Endothelial cell of umbilical vein (primary cell): ENCODE results near the gene BACH2.

Experiments used
- CTCF ChIP-seq, 2 donors: IDR thresholded peaks; 1 replicate in 1 of 2; 2 replicates in 1 of 2; pipeline ENCODE4 v1.5.1; 2011; ENCODE audit warnings: low read length in 2 of 2, mild to moderate bottlenecking in 2 of 2, moderate library complexity in 2 of 2, control low read depth in 1 of 2, inconsistent platforms in 1 of 2, low read depth in 1 of 2; ENCODE audit not compliant: insufficient read depth in 1 of 2; ENCODE audit errors: extremely low read depth in 1 of 2
- POLR2A ChIP-seq: IDR thresholded peaks from 2 replicates; pipeline ENCODE4 v1.6.1; 2012; ENCODE audit warnings: low read depth, mild to moderate bottlenecking, control low read depth, low read length
- POLR2AphosphoS5 ChIP-seq: IDR thresholded peaks from 2 replicates; pipeline ENCODE4 v1.6.1; 2012; ENCODE audit warnings: low read depth, mild to moderate bottlenecking, control low read depth, low read length, moderate library complexity; ENCODE audit not compliant: insufficient read depth

GRCh38 chr6:90003941-90004340, 292.7 kb downstream of the BACH2 start:
- TF ChIP-seq POLR2AphosphoS5 (no peak), POLR2A (no peak), CTCF (IDR thresholded peaks at IDR 0.05; ENCODE audit: extremely low read depth in 1 of 2, insufficient read depth in 1 of 2, low read depth in 1 of 2, low read length in 2 of 2) (no peak)
